Gastroesophageal sphincter (tissue), 4 donors: ENCODE data around the gene RREB1. TPM values are rescaled to one million over a fixed set of nuclear protein-coding genes. Genes with fewer than 3 reads are reported as not detected.

Source experiments
- ATAC-seq: fragments of 150-250 bp; one replicate; pipeline ENCODE4 v1.9.1; 2016; ENCODE audit warnings: mild to moderate bottlenecking, moderate library complexity
- H3K27ac ChIP-seq, 4 donors: fragments of 200-600 bp; sonication (generic) in 3 of 4; 1 replicate in 3 of 4; 2 replicates in 1 of 4; pipeline ENCODE4 v1.5.1; 2016 to 2019
- H3K27me3 ChIP-seq: fragments of 200-600 bp; sonication (generic); one replicate; pipeline ENCODE4 v1.5.1; 2019
- H3K36me3 ChIP-seq, 2 donors: fragments of 200-600 bp; sonication (generic); one replicate each; pipeline ENCODE4 v1.5.1; 2019; ENCODE audit warnings: control low read depth in 1 of 2
- H3K4me1 ChIP-seq, 3 donors: fragments of 200-600 bp; sonication (generic); 1 replicate in 2 of 3; 2 replicates in 1 of 3; pipeline ENCODE4 v1.5.1; 2016 to 2019; ENCODE audit warnings: control low read depth in 2 of 3
- H3K4me3 ChIP-seq, 2 donors: fragments of 200-600 bp; sonication (generic); one replicate each; pipeline ENCODE4 v1.5.1; 2019; ENCODE audit warnings: mild to moderate bottlenecking in 1 of 2, moderate library complexity in 1 of 2
- H3K9me3 ChIP-seq, 3 donors: fragments of 200-600 bp; sonication (generic); one replicate each; pipeline ENCODE4 v1.5.1; 2017 to 2019; ENCODE audit warnings: control low read depth in 2 of 3
- EP300 ChIP-seq: sonication (generic); formaldehyde crosslinking; IDR thresholded peaks from one replicate; pipeline ENCODE4 v1.6.1; 2017; ENCODE audit warnings: antibody characterized with exemption, mild to moderate bottlenecking
- POLR2A ChIP-seq, 2 donors: fragments of 450-650 bp; IDR thresholded peaks; one replicate each; pipeline ENCODE4 v1.6.1; 2017; ENCODE audit warnings: antibody characterized with exemption in 2 of 2, mild to moderate bottlenecking in 2 of 2, moderate library complexity in 1 of 2
- POLR2AphosphoS5 ChIP-seq: sonication (generic); formaldehyde crosslinking; IDR thresholded peaks from one replicate; pipeline ENCODE4 v1.6.1; 2017; ENCODE audit warnings: antibody characterized with exemption
- WGBS, 2 donors: methylation state at CpG; one replicate each; pipeline ENCODE4 v1.1.5; 2018; ENCODE audit warnings: low coverage in 1 of 2; 5-methylcytosine and 5-hydroxymethylcytosine counted together
- total RNA-seq, 4 donors: library from RNA; depleted of rRNA; stranded (reverse); fragments of >200 nt; gene quantifications; one replicate each; pipeline ENCODE4 v1.1.0, GENCODE V29; 2016
- TF ChIP-seq, protein P1 (sequence below), 4 experiments: fragments of 200-600 bp in 2 of 4; fragments of 450-650 bp in 2 of 4; sonication (generic) in 1 of 4; IDR thresholded peaks; one replicate each; pipeline ENCODE4 v1.5.1; 2017 to 2019; ENCODE audit warnings: antibody characterized with exemption in 4 of 4, mild to moderate bottlenecking in 2 of 4, moderate library complexity in 2 of 4

The RREB1 gene
- total RNA-seq, 4 donors from 2014 or later = 20.3 to 40.8 (median 28.1) TPM

DNA sequence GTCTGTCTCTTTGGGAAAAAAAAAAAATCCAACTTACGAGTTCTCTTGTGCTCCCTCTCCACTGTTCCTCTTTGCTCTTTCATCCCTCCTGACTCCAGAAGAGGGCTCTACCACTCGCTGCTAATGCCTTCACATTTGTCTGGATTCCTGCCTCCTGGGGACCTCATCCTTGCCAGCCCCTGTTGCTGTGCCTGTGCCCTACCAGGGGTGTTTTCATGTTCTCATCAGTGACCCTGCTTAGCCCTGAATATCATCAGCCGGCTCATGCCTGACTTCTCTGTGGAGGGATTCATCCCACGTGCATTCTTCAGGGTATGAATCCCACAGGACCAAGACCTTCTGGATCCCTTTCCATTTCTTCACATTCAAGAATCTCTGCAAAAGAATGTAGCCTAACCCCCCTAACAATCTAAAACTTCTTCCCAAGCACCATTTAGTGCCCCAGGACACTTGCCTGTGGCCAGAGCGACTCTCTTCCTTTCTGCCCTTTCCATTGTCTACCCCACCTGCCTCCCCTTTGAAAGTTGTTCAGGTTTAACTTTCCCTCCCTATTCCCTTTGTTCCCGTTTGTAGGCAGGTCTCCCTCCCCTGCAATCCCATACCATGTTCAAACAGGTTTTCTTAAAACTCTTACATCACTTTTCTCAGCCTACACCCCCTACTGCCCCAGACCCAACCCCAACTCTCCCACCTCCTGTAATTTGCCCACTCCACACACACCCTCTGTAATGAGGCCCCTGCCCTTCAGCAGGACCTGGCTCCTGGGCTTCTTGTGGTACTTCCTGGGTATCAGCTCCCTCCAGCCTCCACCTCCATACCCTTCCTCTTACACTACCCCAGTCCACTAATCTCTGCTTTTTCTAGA, 50.2 kb downstream of the RREB1 start:
- H3K4me1 ChIP-seq = peaks cover 6 to 95% (median 32%) of the 10 kb centered on the region in 3 donors
- no peak for ATAC-seq
- H3K27ac ChIP-seq = peak overlapping the region in 1 of 4 donors; percentile 4

DNA sequence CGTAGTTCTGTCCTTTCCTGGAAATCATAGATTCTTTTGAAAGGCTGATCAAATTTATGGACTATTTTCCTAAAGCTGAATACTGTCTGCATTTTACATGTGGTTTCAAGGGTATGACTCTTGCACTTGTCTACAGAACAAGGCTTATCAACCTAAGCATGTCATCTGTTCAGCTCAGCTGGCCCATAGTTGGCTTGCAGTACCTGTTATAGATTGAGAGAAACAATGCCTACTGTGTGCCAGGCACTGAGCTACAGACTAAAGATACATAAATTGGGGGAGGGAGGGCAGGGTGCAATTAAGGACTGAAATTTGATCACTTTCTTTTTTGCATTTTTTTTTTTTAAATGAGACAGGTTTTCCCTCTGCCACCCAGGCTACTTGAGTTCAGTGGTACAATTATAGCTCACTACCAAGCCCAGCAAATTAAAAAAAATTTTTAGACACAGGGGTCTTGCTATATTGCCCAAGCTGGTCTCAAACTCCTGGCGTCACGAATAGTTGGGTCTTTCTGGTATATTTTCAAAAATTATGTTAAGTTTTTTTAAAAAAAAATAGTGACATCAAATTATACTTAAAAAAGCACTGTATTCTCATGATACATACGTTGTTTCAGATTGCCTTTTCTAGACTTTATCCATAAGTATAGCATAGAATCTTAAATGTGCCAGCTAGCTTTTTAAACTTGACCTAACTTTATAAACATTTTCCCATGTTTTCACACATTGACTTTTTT, 52.2 kb downstream of the RREB1 start:
- H3K4me1 ChIP-seq = peaks cover 13 to 98% (median 46%) of the 10 kb centered on the region in 3 donors
- H3K36me3 ChIP-seq = no peaks in the 10 kb centered on the region
- H3K27ac ChIP-seq = no peak overlapping the region
- TF ChIP-seq POLR2A (IDR thresholded peaks at IDR 0.05) (no peak), EP300 (no peak), POLR2AphosphoS5 (no peak)
- TF ChIP-seq, protein P1, sequence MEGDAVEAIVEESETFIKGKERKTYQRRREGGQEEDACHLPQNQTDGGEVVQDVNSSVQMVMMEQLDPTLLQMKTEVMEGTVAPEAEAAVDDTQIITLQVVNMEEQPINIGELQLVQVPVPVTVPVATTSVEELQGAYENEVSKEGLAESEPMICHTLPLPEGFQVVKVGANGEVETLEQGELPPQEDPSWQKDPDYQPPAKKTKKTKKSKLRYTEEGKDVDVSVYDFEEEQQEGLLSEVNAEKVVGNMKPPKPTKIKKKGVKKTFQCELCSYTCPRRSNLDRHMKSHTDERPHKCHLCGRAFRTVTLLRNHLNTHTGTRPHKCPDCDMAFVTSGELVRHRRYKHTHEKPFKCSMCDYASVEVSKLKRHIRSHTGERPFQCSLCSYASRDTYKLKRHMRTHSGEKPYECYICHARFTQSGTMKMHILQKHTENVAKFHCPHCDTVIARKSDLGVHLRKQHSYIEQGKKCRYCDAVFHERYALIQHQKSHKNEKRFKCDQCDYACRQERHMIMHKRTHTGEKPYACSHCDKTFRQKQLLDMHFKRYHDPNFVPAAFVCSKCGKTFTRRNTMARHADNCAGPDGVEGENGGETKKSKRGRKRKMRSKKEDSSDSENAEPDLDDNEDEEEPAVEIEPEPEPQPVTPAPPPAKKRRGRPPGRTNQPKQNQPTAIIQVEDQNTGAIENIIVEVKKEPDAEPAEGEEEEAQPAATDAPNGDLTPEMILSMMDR (IDR thresholded peaks at IDR 0.05) = no peak
- no peaks in the 10 kb centered on the region for H3K27me3 ChIP-seq
- no peaks in the 10 kb centered on the region for H3K9me3 ChIP-seq
- 85 to 90% methylated on average over 4 of the region's 4 CpGs for whole genome bisulfite sequencing, 2 donors
- no peak overlapping the region for H3K4me3 ChIP-seq
- ATAC-seq = no peak

More for the DNA sequence above, 50.2 kb downstream of the RREB1 start:
- H3K36me3 ChIP-seq = no peaks in the 10 kb centered on the region
- 77 to 80% methylated on average over 4 to 6 of the region's 6 CpGs for WGBS, 2 donors
- no peak overlapping the region for H3K4me3 ChIP-seq
- no peaks in the 10 kb centered on the region for H3K27me3 ChIP-seq
- TF ChIP-seq POLR2AphosphoS5 (no peak), POLR2A (IDR thresholded peaks at IDR 0.05) (no peak), EP300 (no peak)
- TF ChIP-seq, protein P1 (IDR thresholded peaks at IDR 0.05) = no peak
- H3K9me3 ChIP-seq = no peaks in the 10 kb centered on the region

DNA sequence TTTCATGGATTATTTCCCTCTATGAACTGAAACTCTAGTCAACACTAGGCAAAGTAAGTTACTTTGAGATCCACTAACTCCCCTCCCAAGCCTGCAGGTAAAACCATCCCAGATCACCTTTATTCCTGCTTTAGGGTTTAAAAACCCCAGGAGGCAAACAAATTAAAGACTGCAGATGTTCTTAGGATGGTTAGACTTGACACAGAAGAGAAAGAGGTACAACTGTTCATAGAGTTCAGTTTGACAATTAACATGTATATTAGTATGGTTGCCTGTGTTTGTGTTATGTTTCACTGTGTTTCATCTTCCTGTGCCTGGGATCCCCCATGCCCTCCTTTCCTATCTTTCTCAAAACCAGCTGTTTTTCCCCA, 53.5 kb downstream of the RREB1 start:
- H3K4me1 ChIP-seq = peaks cover 12 to 98% (median 43%) of the 10 kb centered on the region in 3 donors
- H3K36me3 ChIP-seq = no peaks in the 10 kb centered on the region
- H3K27me3 ChIP-seq = no peaks in the 10 kb centered on the region
- no peak for ATAC-seq
- no peak overlapping the region for H3K4me3 ChIP-seq
- TF ChIP-seq EP300 (no peak), POLR2AphosphoS5 (no peak), POLR2A (IDR thresholded peaks at IDR 0.05) (no peak)
- TF ChIP-seq, protein P1 (IDR thresholded peaks at IDR 0.05) = no peak
- H3K27ac ChIP-seq = no peak overlapping the region
- H3K9me3 ChIP-seq = no peaks in the 10 kb centered on the region

DNA sequence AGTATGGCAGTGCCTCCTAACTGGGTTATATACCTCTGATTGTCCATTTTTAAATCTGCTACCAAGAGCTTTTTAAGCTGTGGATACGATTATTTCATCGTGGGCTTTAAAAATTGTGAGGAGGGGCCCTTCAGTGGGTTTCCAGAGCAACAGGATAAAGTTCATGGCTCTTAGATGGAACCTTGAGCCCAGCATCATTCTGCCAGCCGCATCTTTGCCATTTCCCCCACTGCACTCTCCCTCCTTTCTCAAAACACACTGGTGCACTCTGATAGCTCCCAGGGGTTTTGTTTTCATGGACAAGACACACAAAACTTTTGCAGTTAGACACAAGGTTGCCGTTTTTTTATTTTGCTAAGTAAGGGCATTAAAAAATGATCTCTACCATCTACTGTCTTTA, 54.1 kb downstream of the RREB1 start:
- no peak overlapping the region for H3K27ac ChIP-seq
- no peaks in the 10 kb centered on the region for H3K9me3 ChIP-seq
- no peaks in the 10 kb centered on the region for H3K36me3 ChIP-seq
- no peak overlapping the region for H3K4me3 ChIP-seq
- no peak for ATAC-seq
- TF ChIP-seq EP300 = no peak
- TF ChIP-seq, protein P1 (IDR thresholded peaks at IDR 0.05) = no peak
- no peak for TF ChIP-seq POLR2AphosphoS5
- TF ChIP-seq POLR2A (IDR thresholded peaks at IDR 0.05) = no peak
- peaks cover 9 to 98% (median 37%) of the 10 kb centered on the region in 3 donors for H3K4me1 ChIP-seq
- 67 to 88% methylated on average over 1 to 4 of the region's 4 CpGs for WGBS, 2 donors
- H3K27me3 ChIP-seq = no peaks in the 10 kb centered on the region
